NCI-H1694 (cell line): Measurements from ENCODE around the gene FAM90A26.
"Not testable (repeated sequence)": the region's sequence is repeated elsewhere in the genome, so short reads cannot be mapped to it uniquely, and the experiment has no call there.

Experiments used
- DNase-seq: peaks from one replicate; lab custom pipeline; 2025; lab: John Stamatoyannopoulos, UW

Gene FAM90A26

GRCh38 chr4:9169791-9170459 is at the start of gene FAM90A26:
FAM90A26 (plus strand) TSS chr4:9170409; CDS start chr4:9173173, 2,764 bp downstream.
- not testable (repeated sequence) for DNase-seq

GRCh38 chr4:9122711-9123110 is 47.5 kb upstream of the FAM90A26 start:
- DNase-seq: not testable (repeated sequence)

- not testable (repeated sequence) for DNase-seq
These were observed 46.6 kb upstream of the FAM90A26 start for GRCh38 chr4:9123572-9124007.

- DNase-seq: not testable (repeated sequence)
These were observed 44.5 kb upstream of the FAM90A26 start for GRCh38 chr4:9125601-9126161.

- DNase-seq: not testable (repeated sequence)
These were observed 38.8 kb upstream of the FAM90A26 start for GRCh38 chr4:9131420-9131819.

GRCh38 chr4:9132849-9133248 is 37.4 kb upstream of the FAM90A26 start:
- not testable (repeated sequence) for DNase-seq

GRCh38 chr4:9134011-9134410 is 36.2 kb upstream of the FAM90A26 start:
- DNase-seq: not testable (repeated sequence)

- not testable (repeated sequence) for DNase-seq
These were observed 35.7 kb upstream of the FAM90A26 start for GRCh38 chr4:9134556-9134955.

- not testable (repeated sequence) for DNase-seq
These were observed 29.2 kb upstream of the FAM90A26 start for GRCh38 chr4:9141050-9141449.

- not testable (repeated sequence) for DNase-seq
These were observed 27.4 kb upstream of the FAM90A26 start for GRCh38 chr4:9142786-9143185.

- no peak for DNase-seq
These were observed 26.7 kb upstream of the FAM90A26 start for GRCh38 chr4:9143421-9144080.

- no peak for DNase-seq
These were observed 23.2 kb upstream of the FAM90A26 start for GRCh38 chr4:9146967-9147366.

- not testable (repeated sequence) for DNase-seq
These were observed 22.8 kb upstream of the FAM90A26 start for GRCh38 chr4:9147368-9147767.

- not testable (repeated sequence) for DNase-seq
These were observed 21.4 kb upstream of the FAM90A26 start for GRCh38 chr4:9148611-9149409.

GRCh38 chr4:9151809-9152179 is 18.4 kb upstream of the FAM90A26 start:
- not testable (repeated sequence) for DNase-seq

GRCh38 chr4:9152180-9153007 is 17.8 kb upstream of the FAM90A26 start:
- not testable (repeated sequence) for DNase-seq

- peak; percentile 14 for DNase-seq
These were observed 17.1 kb upstream of the FAM90A26 start for GRCh38 chr4:9153008-9153570.

GRCh38 chr4:9153571-9154157 is 16.5 kb upstream of the FAM90A26 start:
- not testable (repeated sequence) for DNase-seq

GRCh38 chr4:9155101-9155886 is 14.9 kb upstream of the FAM90A26 start:
- DNase-seq: not testable (repeated sequence)

- not testable (repeated sequence) for DNase-seq
These were observed 11.8 kb upstream of the FAM90A26 start for GRCh38 chr4:9158392-9158791.
